Brain microvascular endothelial cell (primary cell): Measurements from ENCODE around the gene PHF3.

ENCODE experiments used
- DNase-seq: peaks from one replicate; pipeline ENCODE4 v3.0.0-alpha.2; 2020
- H3K27ac ChIP-seq: fragments of 250-450 bp; sonication (Bioruptor Pico); 2 replicates; pipeline ENCODE4 v1.5.1; 2020; ENCODE audit warnings: mild to moderate bottlenecking, moderate library complexity
- H3K27me3 ChIP-seq: fragments of 250-450 bp; sonication (Bioruptor Pico); replicated peaks from 2 replicates; pipeline ENCODE4 v1.5.1; 2020; ENCODE audit warnings: mild to moderate bottlenecking
- H3K36me3 ChIP-seq: fragments of 250-450 bp; sonication (Bioruptor Pico); replicated peaks from 2 replicates; pipeline ENCODE4 v1.5.1; 2020; ENCODE audit warnings: mild to moderate bottlenecking
- H3K4me3 ChIP-seq: 2 replicates; pipeline ENCODE4 v1.5.1; 2011; ENCODE audit warnings: low read depth, mild to moderate bottlenecking, control low read depth, low read length, moderate library complexity
- in situ Hi-C: cut with HindIII; loops from 2 replicates; pipeline ENCODE4 v1.10.0; 2017; ENCODE audit warnings: low sequenced_read_pairs, low pct_ligation_motif_present
- TF ChIP-seq, protein P1 (sequence below): IDR thresholded peaks from 2 replicates; pipeline ENCODE4 v1.5.1; 2011; ENCODE audit warnings: low read depth, mild to moderate bottlenecking, moderate library complexity, low read length, control low read depth, inconsistent platforms; ENCODE audit errors: missing control alignments

The PHF3 gene

DNA sequence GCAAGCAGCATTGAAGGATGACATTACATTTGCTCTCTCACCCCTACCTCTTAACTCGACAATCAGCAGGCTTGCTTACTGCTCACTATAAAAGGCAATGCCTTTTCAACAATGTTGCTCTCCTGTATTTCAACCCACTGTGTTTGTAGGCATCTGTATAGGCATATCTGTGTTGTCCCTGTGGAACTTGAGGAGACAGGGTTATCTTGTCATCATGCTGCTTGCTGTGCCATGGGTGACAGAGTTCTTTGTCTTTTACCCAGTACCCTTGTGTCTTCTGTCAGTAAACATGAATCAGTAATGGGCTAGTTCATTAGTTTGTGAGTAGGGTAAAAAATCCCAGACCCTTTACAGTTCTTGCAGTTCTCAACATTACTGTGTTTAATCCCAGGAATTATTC lies 25.2 kb downstream of the PHF3 start:
- in situ Hi-C loops, result no loop called here
- DNase-seq, result no peak
- TF ChIP-seq, protein P1, sequence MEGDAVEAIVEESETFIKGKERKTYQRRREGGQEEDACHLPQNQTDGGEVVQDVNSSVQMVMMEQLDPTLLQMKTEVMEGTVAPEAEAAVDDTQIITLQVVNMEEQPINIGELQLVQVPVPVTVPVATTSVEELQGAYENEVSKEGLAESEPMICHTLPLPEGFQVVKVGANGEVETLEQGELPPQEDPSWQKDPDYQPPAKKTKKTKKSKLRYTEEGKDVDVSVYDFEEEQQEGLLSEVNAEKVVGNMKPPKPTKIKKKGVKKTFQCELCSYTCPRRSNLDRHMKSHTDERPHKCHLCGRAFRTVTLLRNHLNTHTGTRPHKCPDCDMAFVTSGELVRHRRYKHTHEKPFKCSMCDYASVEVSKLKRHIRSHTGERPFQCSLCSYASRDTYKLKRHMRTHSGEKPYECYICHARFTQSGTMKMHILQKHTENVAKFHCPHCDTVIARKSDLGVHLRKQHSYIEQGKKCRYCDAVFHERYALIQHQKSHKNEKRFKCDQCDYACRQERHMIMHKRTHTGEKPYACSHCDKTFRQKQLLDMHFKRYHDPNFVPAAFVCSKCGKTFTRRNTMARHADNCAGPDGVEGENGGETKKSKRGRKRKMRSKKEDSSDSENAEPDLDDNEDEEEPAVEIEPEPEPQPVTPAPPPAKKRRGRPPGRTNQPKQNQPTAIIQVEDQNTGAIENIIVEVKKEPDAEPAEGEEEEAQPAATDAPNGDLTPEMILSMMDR, result no peak
- H3K36me3 ChIP-seq, result no peaks in the 10 kb centered on the region
- no peak overlapping the region for H3K27ac ChIP-seq
- H3K27me3 ChIP-seq, result no peaks in the 10 kb centered on the region
- no peak overlapping the region for H3K4me3 ChIP-seq

DNA sequence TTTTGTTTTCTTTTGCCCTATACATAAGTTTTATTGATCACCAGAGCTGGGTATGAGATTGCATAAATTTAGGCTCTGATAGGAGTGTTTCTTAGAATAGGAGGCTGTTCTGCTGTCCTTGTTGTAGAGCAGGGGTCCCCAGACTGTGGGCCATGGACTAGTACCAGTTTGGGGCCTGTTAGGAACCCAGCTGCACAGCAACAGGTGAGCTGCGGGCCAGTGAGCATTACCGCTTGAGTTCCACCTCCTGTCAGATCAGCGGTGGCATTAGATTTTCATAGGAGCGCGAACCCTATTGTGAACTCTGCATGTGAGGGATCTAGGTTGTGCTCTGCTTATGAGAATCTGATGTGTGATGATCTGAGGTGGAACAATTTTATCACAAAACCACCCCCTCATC lies 26.2 kb downstream of the PHF3 start:
- Histone ChIP-seq H3K36me3 (no peaks in the 10 kb centered on the region), H3K27me3 (no peaks in the 10 kb centered on the region), H3K4me3 (no peak overlapping the region), H3K27ac (no peak overlapping the region)
- no peak for DNase-seq
- TF ChIP-seq, protein P1, result no peak
- in situ Hi-C loops, result no loop called here

DNA sequence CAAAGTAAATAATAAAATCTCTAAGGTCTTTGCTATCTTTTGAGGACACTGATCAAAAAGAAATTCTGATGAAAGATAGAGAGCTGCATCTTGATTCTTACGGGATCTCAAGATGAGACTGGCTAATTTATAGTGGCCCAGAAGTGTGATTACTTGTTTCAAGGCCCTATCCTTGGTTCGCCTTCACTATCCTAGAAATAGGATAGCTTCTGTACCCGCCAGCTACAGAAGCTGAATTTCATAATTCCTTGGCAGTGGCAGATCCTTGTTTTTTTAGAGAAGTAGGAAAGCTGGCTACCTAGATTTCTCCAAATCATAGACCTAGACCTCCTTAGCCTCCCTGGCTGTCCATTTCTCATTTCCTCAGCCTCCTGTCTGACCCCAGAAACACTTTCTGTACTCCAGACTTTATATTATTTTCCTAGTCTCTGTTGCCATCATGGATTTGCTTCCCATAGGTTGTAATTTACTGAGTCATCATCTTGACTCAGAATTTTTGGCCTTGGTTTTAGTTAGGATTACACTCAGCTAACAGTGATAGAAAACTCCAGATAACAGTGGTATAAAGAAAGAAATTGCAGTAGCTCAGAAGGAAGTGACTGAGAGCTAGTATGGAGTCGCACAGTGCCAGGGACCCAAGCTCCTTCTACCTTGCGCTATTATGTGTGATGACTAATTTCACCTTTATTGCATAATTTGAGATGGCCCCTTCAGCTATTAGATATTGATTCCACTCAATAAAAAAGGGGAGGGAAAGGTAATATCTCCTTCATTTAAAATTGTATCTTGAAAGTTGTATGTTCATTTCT lies 27.7 kb downstream of the PHF3 start:
- H3K4me3 ChIP-seq, result no peak overlapping the region
- peak; percentile 62 for DNase-seq
- H3K27me3 ChIP-seq, result no peaks in the 10 kb centered on the region
- H3K27ac ChIP-seq, result peak overlapping the region; percentile 86
- TF ChIP-seq, protein P1, result no peak
- H3K36me3 ChIP-seq, result no peaks in the 10 kb centered on the region
- in situ Hi-C loops, result no loop called here

DNA sequence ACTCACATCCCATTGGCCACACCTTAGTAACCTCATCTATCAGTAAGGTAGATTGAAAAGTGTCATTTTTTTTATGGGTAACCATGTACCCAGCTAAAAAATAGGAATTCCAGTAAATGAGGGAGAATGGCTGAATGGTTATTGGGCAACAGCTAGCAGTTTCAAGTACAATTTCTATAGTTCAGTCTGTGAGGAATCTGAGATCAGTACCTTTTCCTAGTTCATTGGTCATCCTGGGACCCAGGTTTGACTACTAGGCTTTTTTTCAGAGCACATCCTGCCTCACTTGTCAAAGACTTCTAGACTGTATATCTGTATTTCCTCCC lies 28.3 kb downstream of the PHF3 start:
- in situ Hi-C loops, result no loop called here
- DNase-seq, result no peak

DNA sequence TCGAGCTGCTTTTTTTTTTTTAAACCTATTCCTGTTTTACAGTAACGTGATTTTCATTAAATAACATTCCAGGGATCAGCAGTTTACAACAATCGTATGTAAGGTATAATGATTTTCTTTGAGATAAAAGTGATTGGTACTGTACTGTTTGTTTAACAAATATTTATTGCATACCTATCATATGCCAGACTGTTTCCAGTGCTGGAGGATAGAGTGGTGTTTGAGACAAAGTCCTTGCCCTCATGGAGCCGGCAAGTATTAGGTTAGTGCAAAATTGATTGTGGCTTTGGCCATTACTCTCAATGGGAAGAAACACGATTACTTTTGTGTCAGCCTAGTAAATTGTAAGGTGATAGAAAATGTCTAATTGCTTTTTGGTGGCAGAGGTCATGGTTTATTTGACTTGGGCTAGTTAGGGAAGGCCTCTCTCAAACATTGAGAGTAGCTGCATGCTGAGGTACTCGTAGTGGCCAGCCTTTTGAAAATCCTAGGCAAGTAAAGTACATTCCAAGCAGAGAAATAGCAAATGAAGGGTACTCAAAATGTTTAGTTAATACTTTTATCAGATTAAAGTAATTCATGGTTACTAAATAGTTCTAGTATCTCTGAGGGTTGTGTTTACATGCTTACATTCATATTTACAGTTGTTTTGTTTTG lies 35.6 kb downstream of the PHF3 start:
- TF ChIP-seq, protein P1, result no peak
- no peak for DNase-seq
- in situ Hi-C loops, result no loop called here
- Histone ChIP-seq H3K27ac (no peak overlapping the region), H3K27me3 (no peaks in the 10 kb centered on the region), H3K36me3 (no peaks in the 10 kb centered on the region), H3K4me3 (no peak overlapping the region)

More for the DNA sequence above, 28.3 kb downstream of the PHF3 start:
- H3K36me3 ChIP-seq, result no peaks in the 10 kb centered on the region
- peak overlapping the region; percentile 86 for H3K27ac ChIP-seq
- H3K4me3 ChIP-seq, result no peak overlapping the region
- no peaks in the 10 kb centered on the region for H3K27me3 ChIP-seq
- TF ChIP-seq, protein P1, result no peak
